IMR-90 (cell line): ENCODE data around the gene FGG.

Experiments
- BHLHE40 ChIP-seq: fragments of 150-350 bp; IDR thresholded peaks from 2 replicates; pipeline ENCODE4 v1.6.1; 2016; ENCODE audit warnings: mild to moderate bottlenecking, low read depth, low read length
- CEBPB ChIP-seq: IDR thresholded peaks from 2 replicates; pipeline ENCODE4 v1.6.1; 2012; ENCODE audit warnings: low read depth, low read length, improper control_type of control experiment
- CTCF ChIP-seq: conservative IDR thresholded peaks from 2 replicates; pipeline ENCODE4 v1.5.1; 2012; ENCODE audit warnings: mild to moderate bottlenecking, low read depth, low read length, improper control_type of control experiment
- FOS ChIP-seq: fragments of 150-350 bp; IDR thresholded peaks from 2 replicates; pipeline ENCODE4 v1.6.1; 2016; ENCODE audit warnings: low read depth, low read length
- MAFK ChIP-seq: IDR thresholded peaks from 2 replicates; pipeline ENCODE4 v1.6.1; 2012; ENCODE audit warnings: low read depth, low read length, improper control_type of control experiment
- MAZ ChIP-seq: IDR thresholded peaks from 2 replicates; pipeline ENCODE4 v1.6.1; 2012; ENCODE audit warnings: low read depth, mild to moderate bottlenecking, low read length, improper control_type of control experiment, moderate library complexity, borderline replicate concordance
- MXI1 ChIP-seq: IDR thresholded peaks from 2 replicates; pipeline ENCODE4 v1.6.1; 2012; ENCODE audit warnings: low read depth, mild to moderate bottlenecking, low read length, moderate library complexity, borderline replicate concordance
- POLR2A ChIP-seq: IDR thresholded peaks from 2 replicates; pipeline ENCODE4 v1.6.1; 2012; ENCODE audit warnings: mild to moderate bottlenecking, low read depth, low read length
- RAD21 ChIP-seq: IDR thresholded peaks from 2 replicates; pipeline ENCODE4 v1.6.1; 2012; ENCODE audit warnings: low read length, improper control_type of control experiment
- RCOR1 ChIP-seq: IDR thresholded peaks from 2 replicates; pipeline ENCODE4 v1.6.1; 2012; ENCODE audit warnings: mild to moderate bottlenecking, low read length, improper control_type of control experiment; ENCODE audit not compliant: insufficient replicate concordance
- RFX5 ChIP-seq: IDR thresholded peaks from 2 replicates; pipeline ENCODE4 v1.8.0; 2012; ENCODE audit warnings: low read depth, mild to moderate bottlenecking, low read length, moderate library complexity
- TF ChIP-seq, protein P1 (sequence below): fragments of 150-350 bp; IDR thresholded peaks from 2 replicates; pipeline ENCODE4 v1.6.1; 2017; ENCODE audit warnings: mild to moderate bottlenecking, antibody characterized with exemption, low read length, low read depth
- TF ChIP-seq, protein P2 (sequence below): fragments of 150-350 bp; IDR thresholded peaks from 2 replicates; pipeline ENCODE4 v1.6.1; 2016; ENCODE audit warnings: low read depth, mild to moderate bottlenecking, low read length, moderate library complexity, borderline replicate concordance

GRCh38 chr4:154574311-154574710, 38.1 kb downstream of the FGG start:
- TF ChIP-seq CTCF, result no peak
- no peak for TF ChIP-seq CEBPB
- no peak for TF ChIP-seq POLR2A
- TF ChIP-seq BHLHE40, result no peak
- no peak for TF ChIP-seq RAD21
- no peak for TF ChIP-seq MAZ
- TF ChIP-seq, protein P1, sequence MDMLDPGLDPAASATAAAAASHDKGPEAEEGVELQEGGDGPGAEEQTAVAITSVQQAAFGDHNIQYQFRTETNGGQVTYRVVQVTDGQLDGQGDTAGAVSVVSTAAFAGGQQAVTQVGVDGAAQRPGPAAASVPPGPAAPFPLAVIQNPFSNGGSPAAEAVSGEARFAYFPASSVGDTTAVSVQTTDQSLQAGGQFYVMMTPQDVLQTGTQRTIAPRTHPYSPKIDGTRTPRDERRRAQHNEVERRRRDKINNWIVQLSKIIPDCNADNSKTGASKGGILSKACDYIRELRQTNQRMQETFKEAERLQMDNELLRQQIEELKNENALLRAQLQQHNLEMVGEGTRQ, result no peak
- no peak for TF ChIP-seq RCOR1
- TF ChIP-seq MAFK, result no peak
- no peak for TF ChIP-seq MXI1
- TF ChIP-seq RFX5, result no peak
- TF ChIP-seq, protein P2, sequence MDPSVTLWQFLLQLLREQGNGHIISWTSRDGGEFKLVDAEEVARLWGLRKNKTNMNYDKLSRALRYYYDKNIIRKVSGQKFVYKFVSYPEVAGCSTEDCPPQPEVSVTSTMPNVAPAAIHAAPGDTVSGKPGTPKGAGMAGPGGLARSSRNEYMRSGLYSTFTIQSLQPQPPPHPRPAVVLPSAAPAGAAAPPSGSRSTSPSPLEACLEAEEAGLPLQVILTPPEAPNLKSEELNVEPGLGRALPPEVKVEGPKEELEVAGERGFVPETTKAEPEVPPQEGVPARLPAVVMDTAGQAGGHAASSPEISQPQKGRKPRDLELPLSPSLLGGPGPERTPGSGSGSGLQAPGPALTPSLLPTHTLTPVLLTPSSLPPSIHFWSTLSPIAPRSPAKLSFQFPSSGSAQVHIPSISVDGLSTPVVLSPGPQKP, result no peak
- TF ChIP-seq FOS, result no peak
